ENCODE results near the gene PRM3. TPM values are rescaled to one million over a fixed set of nuclear protein-coding genes. Genes with fewer than 3 reads are reported as not detected.

Gene PRM3
- total RNA-seq, result not detected in 2 replicates

GRCh38 chr16:11272921-11273720, at the start of gene PRM3:
Gene PRM3 (minus strand): TSS chr16:11273629. CDS start chr16:11273595, 34 bp downstream.

GRCh38 chr16:11280616-11281522, 7.4 kb upstream of the PRM3 start, which contains the start of gene PRM1:
Gene PRM1 (minus strand): TSS chr16:11281330. CDS start chr16:11281238, 92 bp downstream.

DNA sequence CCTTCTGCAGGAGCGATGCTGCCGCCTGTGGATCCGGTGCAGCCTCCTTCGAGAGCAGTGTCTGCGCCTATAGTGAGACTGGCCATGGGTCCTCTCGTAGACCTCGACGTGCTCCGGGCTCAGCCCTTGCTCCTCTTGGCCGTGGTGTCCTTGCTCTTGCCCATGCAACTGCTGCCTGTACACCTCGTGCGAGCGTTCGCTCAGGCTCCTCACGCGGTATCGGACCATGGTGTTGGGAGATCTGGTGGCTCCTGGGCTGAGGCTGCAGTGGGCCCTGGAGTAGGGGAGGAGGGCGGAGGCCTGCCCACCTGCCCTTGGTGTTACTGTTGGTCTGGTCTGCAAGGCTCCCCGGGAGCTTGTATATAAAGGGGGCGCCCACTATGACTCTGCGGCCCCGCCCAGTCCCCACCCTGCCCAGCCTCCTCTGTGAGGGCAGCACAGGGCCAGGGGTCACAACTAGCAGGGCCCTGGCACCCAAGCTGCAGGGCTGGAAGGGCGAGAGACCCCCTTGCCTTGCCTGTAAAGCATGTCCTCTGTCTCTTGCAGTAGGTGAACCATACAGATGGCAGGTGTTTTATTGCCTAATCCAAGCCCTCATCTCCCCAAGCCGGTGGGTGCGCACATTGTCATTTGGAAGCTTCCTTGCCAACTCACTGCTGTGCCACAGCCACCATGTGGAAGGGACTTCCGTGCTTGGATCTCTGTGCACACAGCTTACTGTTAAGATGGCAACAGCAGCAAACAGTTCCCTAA, 2.9 kb upstream of the PRM3 start, which contains the start of gene PRM2:
TSS of gene PRM2 (minus strand) at position 338 of the 753 bp plus-strand sequence. CDS start at position 228, 110 bp downstream.

DNA sequence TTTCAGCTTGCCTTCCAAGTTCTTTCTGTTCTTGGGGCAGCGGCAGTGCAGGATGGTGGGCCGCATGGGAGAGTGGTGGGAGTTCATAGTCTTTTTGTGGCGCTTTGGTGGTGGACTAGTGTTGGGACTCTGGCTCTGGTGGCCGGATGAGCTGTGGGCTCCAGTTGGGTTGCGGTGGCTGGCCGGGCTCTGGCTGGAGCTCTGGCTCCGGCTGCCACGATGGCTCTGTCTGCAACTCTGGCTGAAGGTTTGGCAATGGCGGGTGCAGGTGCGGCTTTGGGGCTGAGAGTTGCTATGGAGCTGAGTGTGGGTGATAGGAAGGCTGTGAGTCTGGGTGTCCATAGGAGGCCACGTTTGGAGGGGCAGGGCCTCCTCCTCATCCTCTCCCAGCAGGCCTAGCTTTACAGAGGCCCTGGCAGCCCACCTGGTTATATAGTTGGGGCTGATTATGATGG, 4.5 kb downstream of the PRM3 start, which contains the start of gene TNP2:
TSS of gene TNP2 (minus strand) at position 405 of the 455 bp plus-strand sequence. CDS start at position 342, 63 bp downstream.

DNA sequence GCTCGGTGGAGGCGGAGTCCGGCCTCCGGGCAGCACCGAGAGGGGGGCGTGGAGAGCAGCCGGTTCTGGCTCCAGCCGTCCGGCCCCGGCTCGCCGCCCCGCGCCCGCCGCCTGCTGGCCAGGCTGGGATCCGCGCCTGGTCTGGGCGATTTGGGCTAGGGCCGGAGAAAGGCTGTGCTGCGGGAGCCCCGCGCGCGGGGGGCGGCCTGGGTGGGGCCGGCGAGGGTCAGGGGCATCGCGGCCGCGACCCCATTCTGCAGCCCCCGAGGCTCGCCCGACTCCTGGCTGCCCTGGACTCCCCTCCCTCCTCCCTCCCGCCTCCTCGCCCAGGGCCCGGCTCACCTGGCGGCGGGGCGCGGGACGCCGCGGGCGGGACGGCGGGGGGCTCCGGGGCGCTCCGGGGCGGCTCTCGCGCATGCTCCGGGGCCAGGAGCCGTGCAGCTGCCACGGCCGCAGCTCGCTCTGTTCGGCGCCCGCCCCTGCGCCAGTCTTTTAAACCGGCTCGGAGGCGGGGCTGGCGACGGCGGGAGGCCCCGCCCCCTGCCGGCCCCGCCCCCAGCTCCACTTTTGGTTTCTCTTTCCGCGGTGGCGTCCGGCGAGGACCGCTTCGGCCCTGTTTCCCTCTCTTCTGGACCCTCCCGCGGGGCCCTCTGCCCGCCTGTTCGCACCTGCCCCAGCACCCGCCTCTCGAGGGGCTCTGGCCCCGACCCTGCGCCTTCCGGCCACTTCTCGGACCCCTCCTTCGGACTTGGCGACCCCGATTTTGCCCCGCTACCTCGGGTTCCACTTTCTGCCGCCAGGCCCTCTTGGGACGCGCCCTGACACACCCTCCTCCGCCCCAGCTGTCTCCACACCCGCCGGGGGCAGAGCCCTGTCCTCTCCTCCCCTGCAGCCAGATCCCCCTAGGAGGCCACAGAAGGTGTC, 17.4 kb downstream of the PRM3 start, which contains the start of gene SOCS1:
TSS of gene SOCS1 (minus strand) at position 468 of the 924 bp plus-strand sequence. CDS start 726 bp downstream, outside the sequence.

Other genes starting within 250 kb of the PRM3 start
- gene SOCS1, start 17.4 kb downstream of the PRM3 start, total RNA-seq, result 0.17 and 2.0 TPM in 2 replicates
- not detected in 2 replicates for gene TNP2, start 4.3 kb downstream of the PRM3 start, total RNA-seq
- not detected in 2 replicates for gene PRM2, start 2.9 kb upstream of the PRM3 start, total RNA-seq
- not detected in 2 replicates for gene PRM1, start 7.7 kb upstream of the PRM3 start, total RNA-seq
- gene RMI2, start 71.8 kb upstream of the PRM3 start, total RNA-seq, result 1.5 and 2.0 TPM in 2 replicates